22Rv1 (cell line): Measurements from ENCODE around the gene PKLR.

Experiments
- CTCF ChIP-seq: fragments of 450-650 bp; IDR thresholded peaks from 2 replicates; pipeline ENCODE4 v1.5.1; 2017; ENCODE audit warnings: mild to moderate bottlenecking
- ZFX ChIP-seq: fragments of 450-650 bp; IDR thresholded peaks from 2 replicates; pipeline ENCODE4 v1.6.1; 2017; ENCODE audit warnings: antibody characterized with exemption, borderline replicate concordance

- TF ChIP-seq CTCF (no peak), ZFX (no peak)
These were observed 6.6 kb downstream of the PKLR start for GRCh38 chr1:155294520-155295182.
